ENCODE data around the gene AMN1. TPM values are rescaled to one million over a fixed set of nuclear protein-coding genes. Genes with fewer than 3 reads are reported as not detected.

AMN1 gene
- total RNA-seq, 2 experiments from 2014 or later: 6.9 to 8.5 TPM

DNA sequence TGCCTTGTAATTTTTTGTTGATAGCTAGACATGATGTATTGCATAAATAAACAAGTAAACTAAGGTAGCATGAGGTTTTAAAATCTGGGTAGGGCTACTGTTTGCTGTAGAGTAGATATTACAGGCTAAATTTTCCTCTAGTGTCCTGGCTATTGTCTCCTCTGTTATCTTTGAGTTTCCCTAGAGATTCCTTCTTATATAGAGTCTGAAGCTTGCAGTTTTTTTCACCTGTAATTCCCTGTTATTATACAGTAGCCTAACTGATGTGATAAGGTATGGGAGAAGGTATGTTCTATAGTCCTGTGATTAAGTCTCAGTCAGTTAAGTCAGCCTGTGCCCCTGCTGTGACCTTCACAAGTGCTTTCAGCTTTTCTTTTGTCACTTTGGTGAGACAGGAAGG, 59.8 kb downstream of the AMN1 start:
- no peak overlapping the region for H3K4me3 Mint-ChIP-seq
- ChIA-PET CTCF (interaction anchor here (1.4 kb wide), 1 partner anchor 13 kb away, joined by 3 read pairs; no protein-coding TSS in a partner anchor), POLR2A (interaction anchor here (1.6 kb wide), 1 partner anchor 14 kb away, joined by 5 read pairs; no protein-coding TSS in a partner anchor)
- no peak overlapping the region for H3K27ac Mint-ChIP-seq
- peaks cover 3% of the 10 kb centered on the region for H3K9me3 Mint-ChIP-seq
- intact Hi-C loops (cut with DNase I, micrococcal nuclease): no loop called here
- peaks cover 57% of the 10 kb centered on the region for H3K36me3 Mint-ChIP-seq (ENCODE audit: low read depth)
- no peak overlapping the region for H3K27ac ChIP-seq (ENCODE audit: low read depth in 1 of 2, low read length in 2 of 2)
- no peaks in the 10 kb centered on the region for H3K4me1 ChIP-seq (ENCODE audit: insufficient read depth, low read length)
- peaks cover 8 to 15% of the 10 kb centered on the region in 2 experiments for H3K9me3 ChIP-seq (ENCODE audit: control insufficient read depth in 1 of 2, insufficient read depth in 1 of 2, low read length in 2 of 2)
- TF ChIP-seq, protein P1, sequence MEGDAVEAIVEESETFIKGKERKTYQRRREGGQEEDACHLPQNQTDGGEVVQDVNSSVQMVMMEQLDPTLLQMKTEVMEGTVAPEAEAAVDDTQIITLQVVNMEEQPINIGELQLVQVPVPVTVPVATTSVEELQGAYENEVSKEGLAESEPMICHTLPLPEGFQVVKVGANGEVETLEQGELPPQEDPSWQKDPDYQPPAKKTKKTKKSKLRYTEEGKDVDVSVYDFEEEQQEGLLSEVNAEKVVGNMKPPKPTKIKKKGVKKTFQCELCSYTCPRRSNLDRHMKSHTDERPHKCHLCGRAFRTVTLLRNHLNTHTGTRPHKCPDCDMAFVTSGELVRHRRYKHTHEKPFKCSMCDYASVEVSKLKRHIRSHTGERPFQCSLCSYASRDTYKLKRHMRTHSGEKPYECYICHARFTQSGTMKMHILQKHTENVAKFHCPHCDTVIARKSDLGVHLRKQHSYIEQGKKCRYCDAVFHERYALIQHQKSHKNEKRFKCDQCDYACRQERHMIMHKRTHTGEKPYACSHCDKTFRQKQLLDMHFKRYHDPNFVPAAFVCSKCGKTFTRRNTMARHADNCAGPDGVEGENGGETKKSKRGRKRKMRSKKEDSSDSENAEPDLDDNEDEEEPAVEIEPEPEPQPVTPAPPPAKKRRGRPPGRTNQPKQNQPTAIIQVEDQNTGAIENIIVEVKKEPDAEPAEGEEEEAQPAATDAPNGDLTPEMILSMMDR (IDR thresholded peaks at IDR 0.05): no peak
- H3K4me1 Mint-ChIP-seq (ENCODE audit: low read depth): no peaks in the 10 kb centered on the region
- no peaks in the 10 kb centered on the region for H3K27me3 Mint-ChIP-seq
- H3K27me3 ChIP-seq (ENCODE audit: control insufficient read depth in 1 of 2, insufficient read depth in 2 of 2, low read length in 2 of 2): no peaks in the 10 kb centered on the region
- DNase-seq: no peak
- H3K4me3 ChIP-seq (ENCODE audit: low read length): no peak overlapping the region
- ATAC-seq (ENCODE audit: poor library complexity): no peak
- peaks cover 11% of the 10 kb centered on the region for H3K36me3 ChIP-seq (ENCODE audit: insufficient read depth, low read length)

DNA sequence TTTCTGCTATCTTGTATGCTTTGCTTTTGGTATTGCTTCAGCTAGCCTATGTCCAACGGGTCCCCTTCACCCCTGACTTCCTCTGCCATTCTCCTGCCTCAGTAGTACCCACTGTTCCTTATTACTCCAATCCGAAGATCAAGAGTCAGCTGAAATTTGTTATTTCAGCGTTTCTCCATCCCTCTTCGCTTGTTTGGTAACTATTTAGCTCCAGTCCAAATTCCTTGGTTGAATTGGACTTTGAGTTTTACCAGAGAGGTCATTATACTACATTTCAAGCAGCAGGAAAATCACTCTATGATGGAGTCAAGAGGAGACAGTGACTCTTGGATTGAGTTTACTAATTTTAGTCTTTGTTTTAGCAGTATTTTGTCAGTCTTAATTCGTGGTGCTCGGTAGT, 64.8 kb downstream of the AMN1 start:
- peaks cover 4 to 5% of the 10 kb centered on the region in 2 experiments for H3K9me3 ChIP-seq (ENCODE audit: control insufficient read depth in 1 of 2, insufficient read depth in 1 of 2, low read length in 2 of 2)
- ATAC-seq (ENCODE audit: poor library complexity) (no peak), DNase-seq (no peak)
- POLR2A ChIA-PET: interaction anchor here (1.0 kb wide), 1 partner anchor 11 kb away, joined by 4 read pairs; no protein-coding TSS in a partner anchor
- peaks cover 15% of the 10 kb centered on the region for H3K36me3 Mint-ChIP-seq (ENCODE audit: low read depth)
- peak overlapping the region; percentile 1 for H3K27ac Mint-ChIP-seq
- no peaks in the 10 kb centered on the region for H3K36me3 ChIP-seq (ENCODE audit: insufficient read depth, low read length)
- TF ChIP-seq, protein P1 (IDR thresholded peaks at IDR 0.05): no peak
- H3K4me1 ChIP-seq (ENCODE audit: insufficient read depth, low read length): peaks cover 8% of the 10 kb centered on the region
- intact Hi-C loops (cut with DNase I, micrococcal nuclease): no loop called here
- CTCF ChIA-PET: interaction anchor here (1.5 kb wide), 1 partner anchor 18 kb away, joined by 3 read pairs; no protein-coding TSS in a partner anchor
- peaks cover 11% of the 10 kb centered on the region for H3K4me1 Mint-ChIP-seq (ENCODE audit: low read depth)
- no peak overlapping the region for H3K4me3 Mint-ChIP-seq
- H3K27ac ChIP-seq (ENCODE audit: low read depth in 1 of 2, low read length in 2 of 2): no peak overlapping the region
- H3K4me3 ChIP-seq (ENCODE audit: low read length): no peak overlapping the region
- no peaks in the 10 kb centered on the region for H3K27me3 Mint-ChIP-seq
- H3K9me3 Mint-ChIP-seq: no peaks in the 10 kb centered on the region
- H3K27me3 ChIP-seq (ENCODE audit: control insufficient read depth in 1 of 2, insufficient read depth in 2 of 2, low read length in 2 of 2): no peaks in the 10 kb centered on the region

DNA sequence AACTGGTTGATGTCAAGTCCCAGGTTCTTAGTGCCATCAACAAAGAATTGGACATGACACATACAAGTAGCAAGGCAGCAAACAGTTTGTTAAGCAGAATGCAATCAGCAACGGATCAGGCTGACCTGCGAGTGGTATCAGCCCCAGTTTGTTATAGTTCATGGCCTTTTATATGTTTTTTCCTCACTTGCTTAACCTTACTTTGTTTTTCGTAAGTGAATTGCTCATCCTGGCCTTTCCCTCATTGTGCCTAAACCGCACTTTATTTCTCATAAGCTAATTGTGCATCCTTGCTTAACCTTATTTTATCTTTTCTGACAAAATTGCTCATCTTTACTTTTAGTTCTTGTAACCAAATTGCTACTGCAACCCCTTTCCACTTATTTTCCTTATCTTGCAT, 65.2 kb downstream of the AMN1 start:
- Mint-ChIP-seq H3K36me3 (ENCODE audit: low read depth) (peaks cover 11% of the 10 kb centered on the region), H3K9me3 (no peaks in the 10 kb centered on the region), H3K4me1 (ENCODE audit: low read depth) (peaks cover 11% of the 10 kb centered on the region), H3K27me3 (no peaks in the 10 kb centered on the region), H3K27ac (peak overlapping the region; percentile 1), H3K4me3 (no peak overlapping the region)
- Histone ChIP-seq H3K27ac (ENCODE audit: low read depth in 1 of 2, low read length in 2 of 2) (no peak overlapping the region), H3K9me3 (ENCODE audit: control insufficient read depth in 1 of 2, insufficient read depth in 1 of 2, low read length in 2 of 2) (peaks cover 0 to 3% of the 10 kb centered on the region in 2 experiments), H3K36me3 (ENCODE audit: insufficient read depth, low read length) (no peaks in the 10 kb centered on the region), H3K4me3 (ENCODE audit: low read length) (no peak overlapping the region), H3K4me1 (ENCODE audit: insufficient read depth, low read length) (peaks cover 9% of the 10 kb centered on the region), H3K27me3 (ENCODE audit: control insufficient read depth in 1 of 2, insufficient read depth in 2 of 2, low read length in 2 of 2) (no peaks in the 10 kb centered on the region)
- POLR2A ChIA-PET: interaction anchor here (1.0 kb wide), 1 partner anchor 10 kb away, joined by 4 read pairs; no protein-coding TSS in a partner anchor
- CTCF ChIA-PET: interaction anchor here (1.5 kb wide), 1 partner anchor 19 kb away, joined by 3 read pairs; no protein-coding TSS in a partner anchor
- ATAC-seq (ENCODE audit: poor library complexity) (no peak), DNase-seq (no peak)
- TF ChIP-seq, protein P1 (IDR thresholded peaks at IDR 0.05): no peak
- intact Hi-C loops (cut with DNase I, micrococcal nuclease): loop anchor here in 1 of 2 experiments (2.0 kb wide), 1 partner anchor 15 kb away; no protein-coding TSS in a partner anchor

Measured in CD4-positive, alpha-beta T cell (primary cell).